ENCODE measurements around the gene MYRF.

The MYRF gene

DNA sequence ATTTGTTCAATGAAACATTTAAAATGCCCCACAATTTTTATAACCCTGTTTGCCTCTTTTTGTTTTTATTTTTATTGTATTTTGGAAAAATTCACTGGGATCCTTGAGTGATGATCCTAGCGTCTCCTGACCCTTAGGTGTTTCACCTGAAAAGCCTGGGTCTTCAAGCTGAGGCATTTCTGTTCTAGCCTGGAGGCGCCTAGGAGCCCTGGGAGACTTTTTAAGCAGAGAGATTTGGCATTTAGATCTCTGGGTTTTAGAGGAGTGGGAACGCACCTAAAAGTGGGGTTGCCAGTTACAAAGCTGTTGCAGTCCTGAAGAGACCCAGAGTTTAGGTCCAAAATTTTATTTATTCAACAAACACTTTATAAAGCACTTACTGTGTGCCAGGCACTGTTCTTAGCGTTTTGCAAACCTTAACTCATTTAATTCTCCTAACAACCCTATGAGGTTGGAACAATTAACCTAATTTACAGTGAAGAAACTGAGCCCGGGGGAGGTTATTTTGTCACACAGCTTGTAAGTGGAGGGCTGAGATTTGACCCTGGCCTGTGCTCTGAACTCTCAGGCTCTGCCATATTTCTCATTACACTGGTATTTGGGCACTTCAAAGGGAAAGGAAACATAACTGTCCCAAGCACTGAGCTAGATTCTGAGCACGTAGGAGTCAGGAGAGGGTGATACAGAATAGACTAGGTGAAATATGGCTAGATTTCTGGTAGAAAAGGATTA is 65.2 kb downstream of the MYRF start:
- DNase-seq (ENCODE audit: low read depth): no peak

DNA sequence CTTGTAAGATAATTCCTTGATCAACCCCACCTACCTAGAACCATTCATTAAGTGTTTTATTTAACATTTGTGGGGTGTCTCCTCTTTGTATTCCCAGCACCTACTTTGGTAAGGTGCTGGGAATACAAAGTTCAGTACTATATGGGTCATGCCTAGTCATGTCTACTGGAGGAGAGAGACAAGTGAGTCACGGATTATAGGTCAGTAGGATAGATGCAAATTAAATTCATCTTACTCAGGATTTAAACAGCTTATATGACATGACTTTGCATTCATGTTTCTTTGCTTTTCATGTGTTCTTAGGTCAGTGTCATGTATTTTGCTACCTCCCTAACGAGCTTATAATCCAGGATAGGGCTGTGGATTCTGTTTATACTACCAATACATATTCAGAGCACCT is 67.7 kb downstream of the MYRF start:
- no peak for DNase-seq (ENCODE audit: low read depth)

DNA sequence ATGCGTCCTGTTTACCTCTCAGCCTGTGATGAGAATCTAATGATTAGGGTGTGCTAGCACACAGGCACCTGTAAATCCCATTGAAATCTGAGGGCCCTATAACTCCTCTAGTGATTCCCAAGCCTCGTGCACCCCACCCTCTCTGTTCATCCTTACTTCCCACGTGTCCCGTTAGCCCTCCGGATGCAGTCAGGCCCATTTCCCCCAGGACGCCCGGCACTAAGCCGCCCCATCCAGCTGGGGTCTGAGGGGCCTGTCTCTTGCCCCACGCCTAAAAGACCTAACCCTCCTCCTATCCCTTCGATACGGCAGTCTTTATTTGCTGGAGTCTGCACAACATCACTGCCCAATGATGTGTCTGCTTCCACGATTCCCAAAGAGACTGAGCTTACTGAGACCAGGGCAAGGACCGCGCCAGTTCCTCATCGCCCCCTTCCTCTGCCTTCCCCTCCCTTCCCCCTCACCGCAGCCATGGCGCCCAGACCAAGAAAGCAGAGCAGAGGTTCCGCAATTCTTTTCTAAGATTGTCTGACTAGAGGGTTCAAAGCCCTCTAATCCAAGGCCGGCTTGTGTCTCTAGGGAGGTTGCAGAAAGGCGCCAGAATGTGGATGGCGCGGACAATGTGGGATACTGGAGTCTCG is 74.6 kb downstream of the MYRF start:
- no peak for DNase-seq (ENCODE audit: low read depth)

DNA sequence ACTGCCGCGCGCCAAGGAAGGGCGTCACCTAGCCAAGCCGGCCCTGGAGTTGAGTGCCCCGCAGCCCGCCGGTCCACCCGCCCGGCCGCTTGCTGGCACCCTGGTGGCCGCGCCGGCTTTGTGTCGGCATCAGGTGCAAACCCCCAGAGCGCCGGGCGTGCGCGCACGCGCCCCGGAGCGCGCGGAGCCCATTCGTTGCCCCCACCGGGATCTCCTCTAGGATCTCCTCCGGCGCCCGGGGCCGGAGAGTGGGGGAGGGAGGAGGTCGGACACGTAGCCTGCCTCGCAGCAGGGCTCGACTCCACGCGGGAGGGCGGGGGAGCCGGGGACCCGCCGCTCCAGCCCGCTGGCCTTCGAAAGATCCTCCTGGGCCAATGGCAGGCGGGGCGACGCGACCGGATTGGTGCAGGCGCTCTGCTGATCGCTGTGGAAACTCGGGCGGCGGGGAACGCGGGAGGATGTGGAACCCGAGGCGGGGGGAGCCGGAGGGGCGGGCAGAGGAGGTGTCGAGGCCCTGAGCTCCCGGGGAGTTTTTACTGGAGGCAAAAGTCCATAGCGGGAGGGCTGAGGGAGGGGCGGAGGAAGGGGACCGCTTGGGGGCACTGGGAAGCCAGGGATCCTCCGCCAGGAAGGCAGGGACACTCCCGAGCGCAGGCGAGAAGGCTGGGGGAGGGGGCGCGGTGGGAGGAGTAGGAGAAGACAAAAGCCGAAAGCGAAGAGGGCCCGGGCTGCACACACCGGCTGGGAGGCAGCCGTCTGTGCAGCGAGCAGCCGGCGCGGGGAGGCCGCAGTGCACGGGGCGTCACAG is 75.3 kb downstream of the MYRF start, which contains the start of gene FADS2:
Gene FADS2 (plus strand): TSS at position 730 of the 808 bp plus-strand sequence. CDS start 91 bp downstream, outside the sequence.
- DNase-seq (ENCODE audit: low read depth): peak; percentile 90

DNA sequence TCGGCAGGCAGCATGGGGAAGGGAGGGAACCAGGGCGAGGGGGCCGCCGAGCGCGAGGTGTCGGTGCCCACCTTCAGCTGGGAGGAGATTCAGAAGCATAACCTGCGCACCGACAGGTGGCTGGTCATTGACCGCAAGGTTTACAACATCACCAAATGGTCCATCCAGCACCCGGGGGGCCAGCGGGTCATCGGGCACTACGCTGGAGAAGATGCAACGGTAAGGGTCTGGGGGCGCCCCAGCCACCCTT is 75.9 kb downstream of the MYRF start:
- no peak for DNase-seq (ENCODE audit: low read depth)

DNA sequence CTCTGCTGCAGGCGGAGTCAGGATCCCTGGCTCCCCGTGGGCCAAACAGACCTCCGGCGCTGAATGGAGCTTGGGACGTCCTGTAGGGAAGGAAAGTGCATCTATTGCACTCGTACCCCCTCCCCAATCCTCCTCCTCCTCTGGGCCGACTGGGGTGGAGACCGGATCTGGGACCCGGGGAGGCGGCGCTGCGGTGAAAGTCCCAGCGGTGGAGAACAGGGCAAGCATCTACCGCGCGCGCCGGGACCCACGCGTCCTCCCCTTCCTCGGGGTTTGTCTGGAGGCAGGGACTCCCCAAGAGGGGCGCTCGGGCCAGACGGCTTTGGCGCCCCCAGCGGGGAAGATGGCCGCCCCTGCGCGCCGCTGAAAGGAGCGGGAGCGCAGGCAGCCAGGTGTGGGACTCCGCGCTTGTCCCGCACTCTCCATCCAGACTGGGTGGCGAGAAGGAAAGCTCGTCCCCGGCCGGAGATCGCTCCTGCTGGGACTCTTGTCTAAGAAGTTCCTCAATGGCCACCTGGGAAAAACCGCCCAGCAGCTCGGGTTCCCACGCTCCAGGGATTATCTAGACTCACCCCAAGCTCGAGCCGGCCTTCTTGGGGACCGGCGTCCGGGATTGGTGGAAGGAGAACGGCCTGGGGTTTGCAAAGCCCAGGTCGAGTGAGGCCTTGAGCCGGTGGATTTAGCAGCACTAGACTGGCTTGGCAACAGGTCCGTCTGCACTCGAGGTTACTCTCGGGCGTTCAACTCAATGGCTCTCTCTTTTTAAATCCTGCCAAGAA is 76.4 kb downstream of the MYRF start:
- no peak for DNase-seq (ENCODE audit: low read depth)

DNA sequence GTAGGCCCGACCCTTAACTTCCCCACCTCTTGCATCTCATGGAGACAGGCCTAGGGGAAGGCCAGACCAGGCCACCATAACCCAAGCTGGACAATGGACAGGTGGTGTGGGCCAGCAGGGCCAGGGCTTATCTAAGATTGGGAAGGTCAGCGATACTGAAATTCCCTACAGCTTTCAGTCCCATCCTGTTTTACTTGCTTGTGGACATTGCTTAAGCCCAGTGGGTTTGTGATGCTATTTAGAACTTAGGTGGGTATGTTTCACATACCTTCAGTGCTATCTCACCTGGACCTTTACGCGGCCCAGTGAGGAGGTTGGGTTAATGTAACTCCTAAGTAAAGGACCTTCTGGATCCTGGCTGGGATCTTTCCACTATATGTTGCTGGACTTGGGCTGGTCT is 77.4 kb downstream of the MYRF start:
- DNase-seq (ENCODE audit: low read depth): no peak

DNA sequence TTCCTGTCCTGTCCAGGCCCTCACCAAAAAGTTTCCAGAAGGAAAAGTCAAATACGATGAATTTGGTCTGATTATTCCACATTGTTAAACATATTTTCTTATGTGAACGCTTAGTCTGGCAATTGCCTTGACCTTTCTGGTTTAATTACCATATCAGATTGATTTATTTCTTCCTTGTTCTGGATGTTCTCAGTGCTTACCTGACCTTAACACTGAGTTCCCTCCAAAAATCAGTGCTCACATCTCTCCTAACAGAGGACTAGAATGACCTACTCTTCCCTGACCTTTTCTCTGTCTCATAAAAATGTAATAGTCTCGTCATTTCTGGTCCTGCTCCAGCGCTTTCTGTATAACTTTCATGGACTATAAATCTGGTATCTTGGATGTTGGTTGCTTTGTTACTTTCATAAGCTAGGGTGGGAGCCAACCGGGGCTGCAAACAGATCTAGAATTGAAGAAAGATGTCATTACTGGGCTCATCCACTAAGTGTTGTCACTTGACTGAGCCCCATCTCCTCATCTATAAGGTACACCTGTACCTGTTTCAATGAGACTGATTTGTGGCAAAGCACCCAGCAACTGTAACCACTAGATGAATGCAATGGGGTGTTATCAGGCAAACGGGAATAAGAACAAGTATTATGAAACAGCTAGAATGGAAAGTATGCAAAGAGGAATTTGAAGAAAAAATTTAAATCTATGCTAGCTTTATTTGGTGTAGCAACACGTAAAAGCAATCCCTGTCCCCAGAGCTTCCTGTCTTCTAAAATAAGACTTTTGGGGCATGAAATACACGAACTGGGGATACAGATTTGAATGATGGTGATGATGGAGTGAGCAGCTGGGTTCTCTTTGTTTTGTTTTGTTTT is 78.0 kb downstream of the MYRF start:
- DNase-seq (ENCODE audit: low read depth): no peak

DNA sequence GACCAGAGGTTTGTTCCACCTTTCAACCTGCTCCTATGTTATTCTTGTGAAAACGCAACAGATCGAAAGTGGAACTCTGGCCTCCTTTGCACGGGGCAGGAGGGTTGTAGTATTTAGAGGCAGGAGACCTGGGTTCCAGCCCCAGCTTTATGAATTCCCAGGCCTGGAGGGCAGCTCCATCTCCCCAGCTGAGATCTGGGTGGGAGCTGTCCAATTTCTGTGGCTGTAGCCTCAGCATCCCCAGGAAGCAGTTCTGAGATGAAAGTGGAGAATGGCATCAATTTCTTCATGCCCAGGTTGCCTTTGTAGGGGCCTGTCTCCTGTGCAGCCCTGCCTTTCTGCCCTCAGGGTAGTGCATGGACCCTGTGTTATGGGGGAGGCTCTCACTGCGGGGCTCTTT is 79.8 kb downstream of the MYRF start:
- DNase-seq (ENCODE audit: low read depth): no peak

DNA sequence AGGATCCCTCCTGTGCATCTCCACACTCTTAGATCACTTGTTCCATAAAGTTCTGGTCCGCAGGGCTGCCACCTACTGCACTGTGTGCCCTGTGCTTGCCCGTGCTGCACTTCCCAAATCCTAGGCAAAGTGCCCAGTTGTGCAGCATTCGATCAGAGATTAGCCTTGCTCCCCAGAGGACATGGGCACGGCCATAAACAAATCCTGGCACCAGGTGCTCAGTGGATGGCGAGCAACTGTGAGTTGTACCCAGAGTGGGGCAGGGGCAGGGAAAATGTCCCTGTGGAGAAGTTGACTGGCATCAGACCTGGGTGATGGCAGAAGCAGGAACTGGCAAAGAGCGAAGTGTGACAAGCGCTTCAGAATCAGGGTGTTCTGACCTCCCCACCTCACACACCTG is 80.3 kb downstream of the MYRF start:
- DNase-seq (ENCODE audit: low read depth): no peak

DNA sequence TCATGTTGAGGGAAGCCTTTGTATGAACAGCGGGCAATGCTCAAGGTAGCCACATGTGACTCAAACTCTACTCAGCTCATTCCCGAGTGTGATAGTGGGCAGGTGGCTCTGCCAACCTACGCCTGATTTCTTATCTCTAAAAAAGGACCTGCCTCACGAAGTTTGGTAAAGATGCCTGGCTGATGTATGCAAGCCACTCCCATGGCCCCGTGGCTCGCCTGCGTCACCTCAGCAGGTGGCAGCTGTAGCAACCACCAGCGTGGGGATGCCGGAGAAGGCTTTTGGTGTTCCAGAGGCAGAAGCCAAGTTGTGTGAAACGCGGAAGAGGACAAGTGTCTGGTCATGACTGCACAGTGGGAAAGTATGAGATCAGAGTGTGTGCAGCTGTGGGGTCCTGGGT is 81.0 kb downstream of the MYRF start:
- no peak for DNase-seq (ENCODE audit: low read depth)

DNA sequence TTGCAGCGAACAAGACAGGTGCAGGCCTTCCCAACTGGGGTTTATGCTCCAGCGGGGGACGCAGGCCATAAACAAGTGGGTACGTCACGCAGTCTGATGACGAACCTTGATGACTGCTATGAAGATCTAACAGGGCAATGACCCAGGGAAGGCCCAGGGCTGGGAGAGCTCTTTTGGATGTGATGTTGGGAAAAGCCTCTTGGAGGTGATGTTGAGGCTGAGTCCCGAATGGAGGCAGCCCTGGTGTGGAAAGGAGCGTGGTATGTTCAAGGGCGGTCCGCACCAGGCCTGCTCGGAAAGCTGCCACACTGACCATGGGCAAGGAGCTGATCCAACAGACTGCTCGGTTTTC is 81.5 kb downstream of the MYRF start:
- DNase-seq (ENCODE audit: low read depth): no peak

DNA sequence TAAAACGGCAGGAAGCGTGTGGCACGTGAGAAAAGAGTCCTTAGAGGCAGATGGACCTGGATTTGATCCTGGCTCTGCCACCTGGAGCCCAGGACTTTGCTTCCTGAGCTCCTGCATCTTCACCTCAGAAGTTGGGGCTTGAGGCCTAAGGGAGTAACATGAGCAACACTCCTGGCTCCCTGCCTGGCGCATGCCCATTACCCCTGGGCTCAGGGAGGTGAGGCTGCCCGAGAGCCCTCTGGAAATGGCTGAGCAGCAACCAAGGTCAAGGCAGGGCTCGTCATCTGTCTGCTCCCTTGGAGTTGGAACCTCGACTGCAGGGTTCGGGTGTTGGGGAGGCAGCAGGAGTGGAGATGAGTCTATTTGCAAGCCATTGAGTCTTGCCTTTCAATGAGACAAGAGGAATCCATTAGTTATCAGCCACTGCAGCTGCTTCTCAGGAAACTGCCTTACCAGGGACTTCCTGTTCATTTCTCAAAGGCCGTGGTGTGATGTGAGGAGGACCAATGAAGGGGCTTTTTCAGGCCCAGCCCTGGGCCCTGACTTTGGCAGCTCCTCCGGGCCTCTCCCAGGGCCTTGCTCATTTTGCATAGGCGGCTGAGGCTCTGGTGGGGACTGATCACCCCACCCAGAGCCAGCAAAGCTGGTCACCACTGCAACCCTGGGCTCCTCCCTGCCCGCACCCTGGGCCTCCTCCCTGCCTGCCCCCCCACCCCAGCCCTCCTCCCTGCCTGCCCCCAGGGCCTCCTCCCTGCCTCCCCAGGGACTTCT is 82.0 kb downstream of the MYRF start:
- peak; percentile 88 for DNase-seq (ENCODE audit: low read depth)

DNA sequence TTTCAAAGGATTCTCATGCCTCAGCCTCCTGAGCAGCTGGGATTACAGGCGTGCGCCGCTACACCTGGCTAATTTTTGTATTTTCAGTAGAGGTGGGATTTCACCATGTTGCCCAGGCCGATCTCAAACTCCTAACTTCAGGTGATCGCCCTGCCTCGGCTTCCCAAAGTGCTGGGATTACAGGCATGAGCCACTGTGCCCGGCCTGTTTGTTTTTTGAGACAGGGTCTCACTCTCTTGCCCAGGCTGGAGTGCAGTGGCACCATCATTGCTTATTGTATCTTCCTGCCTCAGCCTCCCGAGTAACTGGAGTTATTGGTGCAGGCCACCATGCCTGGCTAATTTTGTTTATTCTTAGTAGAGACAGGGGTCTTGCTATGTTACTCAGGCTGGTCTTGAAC is 83.8 kb downstream of the MYRF start:
- no peak for DNase-seq (ENCODE audit: low read depth)

DNA sequence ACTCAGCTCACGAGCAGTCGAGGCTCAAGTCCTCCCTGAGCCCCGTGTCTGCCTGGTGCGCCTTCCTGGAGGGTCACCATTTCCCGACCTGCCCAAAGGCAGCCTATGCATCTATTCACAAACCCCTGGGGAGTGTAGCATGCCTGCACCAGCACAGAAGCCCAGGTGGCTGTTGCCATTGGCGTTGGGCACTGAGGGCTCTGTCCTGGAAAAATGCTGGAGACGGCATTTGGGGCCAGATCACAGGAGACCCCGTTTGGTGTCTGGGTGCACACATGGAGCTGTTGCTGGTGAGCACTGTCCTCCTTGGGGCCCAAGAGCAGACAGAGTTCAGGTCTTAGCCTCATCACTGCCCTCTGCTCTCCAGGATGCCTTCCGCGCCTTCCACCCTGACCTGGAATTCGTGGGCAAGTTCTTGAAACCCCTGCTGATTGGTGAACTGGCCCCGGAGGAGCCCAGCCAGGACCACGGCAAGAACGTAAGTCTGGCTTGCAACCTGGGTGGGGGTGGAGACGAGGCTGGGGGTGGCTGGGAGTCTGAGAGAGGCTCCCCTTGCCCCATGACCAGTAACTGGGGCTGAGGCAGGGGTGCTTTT is 85.1 kb downstream of the MYRF start:
- DNase-seq (ENCODE audit: low read depth): no peak
